DND-41 (cell line): ENCODE measurements around the gene KRT86.
"Not testable (repeated sequence)": the region's sequence is repeated elsewhere in the genome, so short reads cannot be mapped to it uniquely, and the experiment has no call there.

Source experiments
- ATAC-seq: fragments of 200-7000 bp; cut with Tn5 transposase; 3 replicates; pipeline ENCODE4 v1.9.1; 2021; ENCODE audit warnings: low read depth; ENCODE audit not compliant: insufficient read depth
- DNase-seq: peaks from one replicate; pipeline ENCODE4 v3.0.0-alpha.2; 2020
- H2AFZ ChIP-seq: 2 replicates; pipeline ENCODE4 v1.6.0; 2012; ENCODE audit warnings: low read depth, low read length
- H3K27ac ChIP-seq: 2 replicates; pipeline ENCODE4 v1.5.1; 2012; ENCODE audit warnings: low read length, inconsistent platforms
- H3K27me3 ChIP-seq: fragments of 200-600 bp; sonication (generic); 2 replicates; pipeline ENCODE4 v1.6.0; 2012; ENCODE audit warnings: low read length, mild to moderate bottlenecking, inconsistent platforms; ENCODE audit not compliant: insufficient read depth, poor library complexity
- H3K36me3 ChIP-seq: 2 replicates; pipeline ENCODE4 v1.5.1; 2012; ENCODE audit warnings: low read length, inconsistent platforms; ENCODE audit not compliant: insufficient read depth
- H3K4me1 ChIP-seq: 2 replicates; pipeline ENCODE4 v1.5.1; 2012; ENCODE audit warnings: mild to moderate bottlenecking, low read length; ENCODE audit not compliant: insufficient read depth
- H3K4me2 ChIP-seq: 2 replicates; pipeline ENCODE4 v1.6.0; 2012; ENCODE audit warnings: mild to moderate bottlenecking, moderate library complexity, low read length, inconsistent platforms; ENCODE audit not compliant: insufficient read depth
- H3K4me3 ChIP-seq, 2 experiments: fragments of 200-600 bp in 1 of 2; shearing (Covaris generic) in 1 of 2; 2 replicates each; pipeline ENCODE4 v1.5.1; 2012 to 2016; ENCODE audit warnings: inconsistent platforms in 2 of 2, low read length in 2 of 2, mild to moderate bottlenecking in 2 of 2, low read depth in 1 of 2, moderate library complexity in 1 of 2
- H3K79me2 ChIP-seq: 2 replicates; pipeline ENCODE4 v1.6.0; 2012; ENCODE audit warnings: low read length, inconsistent platforms; ENCODE audit not compliant: insufficient read depth
- H3K9ac ChIP-seq: 2 replicates; pipeline ENCODE4 v1.6.0; 2012; ENCODE audit warnings: low read depth, mild to moderate bottlenecking, inconsistent platforms, low read length, moderate library complexity
- H3K9me3 ChIP-seq: 2 replicates; pipeline ENCODE4 v1.5.1; 2012; ENCODE audit warnings: low read length, moderate library complexity, mild to moderate bottlenecking, inconsistent platforms; ENCODE audit not compliant: insufficient read depth, severe bottlenecking
- H4K20me1 ChIP-seq: 2 replicates; pipeline ENCODE4 v1.6.0; 2012; ENCODE audit warnings: low read length; ENCODE audit not compliant: insufficient read depth
- CTCF ChIP-seq: IDR thresholded peaks from 2 replicates; pipeline ENCODE4 v1.5.1; 2012; ENCODE audit warnings: borderline replicate concordance, low read length, moderate library complexity, mild to moderate bottlenecking; ENCODE audit not compliant: poor library complexity, severe bottlenecking; ENCODE audit errors: extremely low read depth
- EZH2 ChIP-seq: IDR thresholded peaks from 3 replicates; pipeline ENCODE4 v1.6.1; 2012; ENCODE audit warnings: borderline replicate concordance, low read depth, mild to moderate bottlenecking, moderate library complexity, low read length, inconsistent platforms; ENCODE audit not compliant: severe bottlenecking

KRT86 gene

GRCh38 chr12:52238207-52238840 lies 36.1 kb upstream of the KRT86 start:
- no peak overlapping the region for H2AFZ ChIP-seq
- ATAC-seq (no peak), DNase-seq (no peak)
- peaks cover 3% of the 10 kb centered on the region; the same call in 1 of the 2 replicates for H4K20me1 ChIP-seq
- no peaks in the 10 kb centered on the region for H3K27me3 ChIP-seq
- H3K4me2 ChIP-seq = no peak overlapping the region
- H3K27ac ChIP-seq = no peak overlapping the region
- no peaks in the 10 kb centered on the region for H3K79me2 ChIP-seq
- H3K36me3 ChIP-seq = no peaks in the 10 kb centered on the region
- H3K4me1 ChIP-seq = no peaks in the 10 kb centered on the region
- no peak for TF ChIP-seq EZH2
- TF ChIP-seq CTCF = no peak
- H3K4me3 ChIP-seq = no peak overlapping the region
- no peak overlapping the region for H3K9ac ChIP-seq
- no peaks in the 10 kb centered on the region for H3K9me3 ChIP-seq

DNA sequence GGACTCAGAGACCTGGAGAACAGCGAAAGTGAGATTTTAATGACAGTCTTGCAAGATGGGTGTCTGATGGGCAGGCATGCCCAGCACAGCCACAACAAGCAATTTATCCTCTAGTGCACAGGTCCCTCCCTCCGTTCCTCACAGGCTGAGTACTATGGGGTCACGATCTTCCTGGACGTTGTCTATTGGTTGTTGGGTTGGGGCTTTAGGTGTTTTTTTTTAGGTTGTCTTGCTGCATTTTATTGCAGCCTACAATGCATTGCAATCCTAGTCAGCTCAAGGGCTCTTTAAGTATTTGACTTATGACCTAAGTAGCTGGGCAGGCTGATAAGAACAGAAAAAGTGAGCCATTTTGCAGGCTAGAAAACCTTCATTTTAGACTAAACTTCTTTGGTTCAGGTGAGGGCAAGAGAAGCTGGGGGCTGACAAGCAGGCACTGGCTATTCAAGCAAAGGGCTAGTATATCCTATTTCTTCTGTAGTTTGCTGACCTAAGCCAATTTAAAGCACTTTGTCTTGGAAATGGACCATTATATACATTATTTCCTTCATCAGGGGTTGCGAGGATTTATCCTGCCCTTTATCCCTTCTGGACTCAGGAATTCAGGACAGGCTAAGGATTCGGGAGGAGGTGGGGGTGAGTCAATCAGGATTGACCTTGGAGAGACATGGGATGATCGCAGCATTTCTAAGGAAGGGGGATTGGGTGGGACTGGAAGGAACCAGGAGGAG lies 35.4 kb upstream of the KRT86 start:
- no peak overlapping the region for H3K27ac ChIP-seq
- peaks cover 5% of the 10 kb centered on the region; the same call in 1 of the 2 replicates for H4K20me1 ChIP-seq
- no peak overlapping the region for H3K4me2 ChIP-seq
- no peaks in the 10 kb centered on the region for H3K9me3 ChIP-seq
- TF ChIP-seq EZH2 = no peak
- no peak for TF ChIP-seq CTCF
- no peaks in the 10 kb centered on the region for H3K27me3 ChIP-seq
- ATAC-seq = no peak
- H3K4me3 ChIP-seq = no peak overlapping the region
- H3K4me1 ChIP-seq = no peaks in the 10 kb centered on the region
- H3K9ac ChIP-seq = no peak overlapping the region
- DNase-seq = no peak
- no peak overlapping the region for H2AFZ ChIP-seq
- H3K79me2 ChIP-seq = no peaks in the 10 kb centered on the region
- no peaks in the 10 kb centered on the region for H3K36me3 ChIP-seq

DNA sequence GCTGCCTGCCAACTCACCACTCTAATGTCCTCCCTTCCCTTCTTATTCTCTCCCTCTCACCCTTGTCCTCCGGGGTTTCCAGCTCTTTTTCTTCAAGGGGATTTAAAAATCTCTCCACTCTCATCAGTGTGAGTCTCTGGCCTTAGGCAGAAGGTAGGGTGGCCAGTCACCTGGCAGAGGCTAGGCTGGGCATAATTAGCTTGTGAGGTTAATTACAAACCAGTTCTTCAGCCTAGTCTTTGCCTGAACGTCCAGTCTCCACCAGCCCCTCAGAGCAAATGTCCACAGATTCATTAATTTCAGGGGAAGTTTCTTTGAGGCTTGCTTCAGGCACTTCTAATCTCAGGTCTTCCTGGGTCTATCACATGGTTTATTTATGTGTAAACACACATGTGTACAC lies 34.7 kb upstream of the KRT86 start:
- no peak overlapping the region for H3K4me2 ChIP-seq
- no peaks in the 10 kb centered on the region for H3K4me1 ChIP-seq
- peaks cover 5% of the 10 kb centered on the region; the same call in 1 of the 2 replicates for H4K20me1 ChIP-seq
- no peaks in the 10 kb centered on the region for H3K9me3 ChIP-seq
- H3K27ac ChIP-seq = no peak overlapping the region
- no peaks in the 10 kb centered on the region for H3K79me2 ChIP-seq
- no peak overlapping the region for H3K9ac ChIP-seq
- TF ChIP-seq CTCF (no peak), EZH2 (no peak)
- DNase-seq (no peak), ATAC-seq (no peak)
- H3K4me3 ChIP-seq = no peak overlapping the region
- H3K27me3 ChIP-seq = no peaks in the 10 kb centered on the region
- H3K36me3 ChIP-seq = no peaks in the 10 kb centered on the region
- H2AFZ ChIP-seq = no peak overlapping the region

- not testable (repeated sequence) for H2AFZ ChIP-seq, H3K4me1 ChIP-seq, H3K27ac ChIP-seq
Observed at GRCh38 chr12:52240247-52240646, 34.2 kb upstream of the KRT86 start.

More at GRCh38 chr12:52240247-52240646, 34.2 kb upstream of the KRT86 start:
- not testable (repeated sequence) for H3K27me3 ChIP-seq, H3K9ac ChIP-seq, DNase-seq, H4K20me1 ChIP-seq, H3K79me2 ChIP-seq, H3K36me3 ChIP-seq, ATAC-seq, H3K9me3 ChIP-seq, H3K4me2 ChIP-seq, H3K4me3 ChIP-seq
